Pancreas (tissue), 10 donors: Measurements from ENCODE around the gene NUSAP1. TPM values are rescaled to one million over a fixed set of nuclear protein-coding genes. Genes with fewer than 3 reads are reported as not detected.

ENCODE experiments used
- ATAC-seq, 4 donors: fragments of 200-7000 bp; cut with Tn5 transposase; one replicate each; pipeline versions ENCODE4 v1.8.0 to v1.9.1; 2020; ENCODE audit warnings: mild to moderate bottlenecking in 4 of 4, moderate library complexity in 4 of 4
- DNase-seq, 6 donors: peaks; one replicate each; pipeline ENCODE4 v3.0.0-alpha.2; 2020
- FAIRE-seq: peaks from 2 replicates; lab custom pipeline; 2012; peaks lifted over from hg19 to GRCh38; lab: Jason Lieb, UNC
- H3K27ac ChIP-seq, 4 donors: fragments of 200-600 bp; sonication (generic); 1 replicate in 3 of 4; 2 replicates in 1 of 4; pipeline versions ENCODE4 v1.5.0 to v1.8.0; 2020
- H3K27me3 ChIP-seq, 4 donors: fragments of 200-600 bp; one replicate each; pipeline ENCODE4 v1.8.0; 2021
- H3K36me3 ChIP-seq, 3 donors: fragments of 200-600 bp; sonication (generic) in 1 of 3; one replicate each; pipeline versions ENCODE4 v1.5.0 to v1.8.0; 2020 to 2021
- H3K4me1 ChIP-seq, 3 donors: fragments of 200-600 bp; one replicate each; pipeline ENCODE4 v1.8.0; 2021
- H3K4me3 ChIP-seq, 4 donors: fragments of 200-600 bp; sonication (generic) in 2 of 4; one replicate each; pipeline versions ENCODE4 v1.5.0 to v1.8.0; 2020 to 2021
- H3K9me3 ChIP-seq, 4 donors: fragments of 200-600 bp; one replicate each; pipeline ENCODE4 v1.8.0; 2021
- WGBS, 2 donors: extraction: QIAGEN DNeasy Blood & Tissue Kit; methylation state at CpG; one replicate each; pipeline ENCODE4 v1.1.7; 2013; 5-methylcytosine and 5-hydroxymethylcytosine counted together
- intact Hi-C, 3 donors: fragments of 100-400 bp; cut with DNase I; formaldehyde crosslinking; loops; one replicate each; pipeline versions ENCODE4 v1.11.1 to v1.14.2; 2022
- polyA plus RNA-seq, 2 donors: library from polyadenylated mRNA; stranded (reverse); fragments of 200-250 nt; gene quantifications; one replicate each; pipeline ENCODE4 v1.2.3, GENCODE V29; 2013
- total RNA-seq, 6 donors: library from RNA; stranded (reverse); fragmentation: NEBNext Ultra II Directional in 4 of 6; extraction: Animal tissue kit (Norgen Biotek cat#: 25700) in 4 of 6; gene quantifications; one replicate each; pipeline versions ENCODE4 v1.2.1 to v1.2.4, GENCODE V29; 2021 to 2023
- TF ChIP-seq, protein P1 (sequence below), 4 donors: fragments of 200-600 bp; sonication (generic) in 3 of 4; IDR thresholded peaks; one replicate each; pipeline versions ENCODE4 v1.5.0 to v1.8.0; 2021; ENCODE audit warnings: antibody characterized with exemption in 4 of 4
- donor health status: healthy with polysubstance abuse.
- donor health status: DM: no; HTN: no; CAD: no; lungs with moderate emphysema.
- donor health status: DM: no; HTN: no; CAD: no.
- donor health status: control.
- donor health status: control.
- donor health status: Bipolar disorder and iron deficiency.
- donor health status: DM: yes; HTN: yes; CAD: no.
- donor health status: DM: no; HTN: no; CAD: no.
- donor health status: DM: no; HTN: no; CAD: no.
- donor health status: DM: yes; HTN: yes; CAD: no.

Gene NUSAP1
- total and polyA plus RNA-seq, 8 donors: 0.37 to 5.6 (median 1.2) TPM

DNA sequence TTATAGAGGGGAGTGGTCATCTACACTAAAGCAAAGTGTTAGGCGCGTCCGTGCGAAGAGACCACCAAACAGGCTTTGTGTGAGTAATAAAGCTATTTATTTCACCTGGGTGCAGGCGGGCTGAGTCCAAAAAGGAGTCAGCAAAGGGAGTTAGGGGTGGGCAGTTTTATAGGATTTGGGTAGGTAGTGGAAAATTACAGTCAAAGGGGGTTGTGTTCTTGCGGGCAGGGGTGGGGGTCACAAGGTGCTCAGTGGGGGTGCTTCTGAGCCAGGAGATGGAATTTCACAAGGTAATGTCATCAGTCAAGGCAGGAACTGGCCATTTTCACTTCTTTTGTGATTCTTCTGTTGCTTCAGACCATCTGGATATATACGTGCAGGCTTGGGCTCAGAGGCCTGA is 47.4 kb upstream of the NUSAP1 start:
- peak in 1 of 6 donors; percentile 8 for DNase-seq

DNA sequence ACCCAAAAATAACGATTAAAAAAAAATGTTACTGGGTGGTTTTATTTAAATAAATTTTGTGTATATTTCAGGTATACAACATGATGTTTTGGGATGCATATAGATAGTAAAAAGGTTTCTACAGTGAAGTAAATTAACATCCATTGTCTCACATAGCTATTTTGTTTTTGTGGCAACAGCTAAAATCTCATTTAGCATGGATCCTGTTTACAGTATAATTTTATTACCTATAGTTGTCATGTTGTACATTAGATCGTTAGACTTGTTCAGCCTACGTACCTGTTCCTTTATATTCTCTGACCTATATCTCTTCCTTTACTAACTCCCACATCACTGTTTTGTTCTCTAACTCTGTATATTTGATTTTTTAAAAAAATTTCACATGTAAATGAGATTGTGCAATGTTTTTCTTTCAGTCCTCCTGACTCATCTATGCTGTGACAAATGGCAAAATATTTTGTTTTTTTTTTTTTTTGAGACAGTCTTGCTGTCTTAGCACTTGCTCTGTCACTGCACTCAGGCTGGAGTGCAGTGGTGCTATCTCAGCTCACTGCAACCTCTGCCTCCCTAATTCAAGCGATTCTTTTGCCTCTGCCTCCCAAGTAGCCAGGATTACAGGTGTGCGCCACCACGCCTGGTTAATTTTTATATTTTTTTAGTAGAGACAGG is 45.9 kb upstream of the NUSAP1 start:
- H3K9me3 ChIP-seq: no peaks in the 10 kb centered on the region
- DNase-seq (peak in 1 of 6 donors; percentile 4), ATAC-seq (no peak), FAIRE-seq (no peak)
- peaks cover 0 to 8% (median 5%) of the 10 kb centered on the region in 3 donors for H3K4me1 ChIP-seq
- H3K27ac ChIP-seq: no peak overlapping the region
- no peak overlapping the region for H3K4me3 ChIP-seq
- peaks cover 4 to 26% (median 21%) of the 10 kb centered on the region in 3 donors for H3K36me3 ChIP-seq
- TF ChIP-seq, protein P1, sequence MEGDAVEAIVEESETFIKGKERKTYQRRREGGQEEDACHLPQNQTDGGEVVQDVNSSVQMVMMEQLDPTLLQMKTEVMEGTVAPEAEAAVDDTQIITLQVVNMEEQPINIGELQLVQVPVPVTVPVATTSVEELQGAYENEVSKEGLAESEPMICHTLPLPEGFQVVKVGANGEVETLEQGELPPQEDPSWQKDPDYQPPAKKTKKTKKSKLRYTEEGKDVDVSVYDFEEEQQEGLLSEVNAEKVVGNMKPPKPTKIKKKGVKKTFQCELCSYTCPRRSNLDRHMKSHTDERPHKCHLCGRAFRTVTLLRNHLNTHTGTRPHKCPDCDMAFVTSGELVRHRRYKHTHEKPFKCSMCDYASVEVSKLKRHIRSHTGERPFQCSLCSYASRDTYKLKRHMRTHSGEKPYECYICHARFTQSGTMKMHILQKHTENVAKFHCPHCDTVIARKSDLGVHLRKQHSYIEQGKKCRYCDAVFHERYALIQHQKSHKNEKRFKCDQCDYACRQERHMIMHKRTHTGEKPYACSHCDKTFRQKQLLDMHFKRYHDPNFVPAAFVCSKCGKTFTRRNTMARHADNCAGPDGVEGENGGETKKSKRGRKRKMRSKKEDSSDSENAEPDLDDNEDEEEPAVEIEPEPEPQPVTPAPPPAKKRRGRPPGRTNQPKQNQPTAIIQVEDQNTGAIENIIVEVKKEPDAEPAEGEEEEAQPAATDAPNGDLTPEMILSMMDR (IDR thresholded peaks at IDR 0.05): no peak
- intact Hi-C loops: no loop called here
- no peaks in the 10 kb centered on the region for H3K27me3 ChIP-seq
- WGBS, 2 donors: 92 to 98% methylated on average over 6 of the region's 6 CpGs

More for the DNA sequence above, 47.4 kb upstream of the NUSAP1 start:
- TF ChIP-seq, protein P1 (IDR thresholded peaks at IDR 0.05): no peak
- FAIRE-seq: no peak
- Histone ChIP-seq H3K9me3 (no peaks in the 10 kb centered on the region), H3K4me1 (peaks cover 0 to 8% (median 5%) of the 10 kb centered on the region in 3 donors), H3K27ac (peak overlapping the region in 2 of 4 donors; percentile 91 to 96), H3K27me3 (no peaks in the 10 kb centered on the region), H3K4me3 (peak overlapping the region in 3 of 4 donors; percentile 92 to 95 (median 95)), H3K36me3 (peaks cover 4 to 26% (median 22%) of the 10 kb centered on the region in 3 donors)
- WGBS, 2 donors: 45 to 60% methylated on average over 7 of the region's 7 CpGs
- intact Hi-C loops: no loop called here
- ATAC-seq: no peak

DNA sequence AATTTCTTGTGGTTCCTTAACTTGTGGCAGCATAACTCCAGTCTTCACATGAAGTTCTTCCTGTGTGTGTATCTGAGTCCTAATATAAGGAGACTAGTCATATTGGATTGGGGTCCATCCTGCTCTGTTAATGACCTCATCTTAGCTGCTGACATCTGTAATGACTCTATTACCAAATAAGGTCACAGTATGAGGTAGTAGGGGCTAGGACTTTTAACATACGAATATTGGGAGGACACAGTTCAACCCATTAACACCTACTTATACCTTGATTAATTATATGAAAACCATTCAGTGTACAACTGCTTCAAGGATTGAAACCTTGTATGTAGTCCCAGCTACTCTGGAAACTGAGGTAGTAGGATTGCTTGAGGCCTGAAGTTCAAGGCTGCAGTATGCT is 44.2 kb upstream of the NUSAP1 start:
- intact Hi-C loops: no loop called here
- H3K36me3 ChIP-seq: peaks cover 4 to 26% (median 21%) of the 10 kb centered on the region in 3 donors
- no peak for ATAC-seq
- 78 to 87% methylated on average over 1 of the region's 1 CpG for WGBS, 2 donors
- DNase-seq: no peak
- no peaks in the 10 kb centered on the region for H3K9me3 ChIP-seq
- no peaks in the 10 kb centered on the region for H3K27me3 ChIP-seq
- no peak for FAIRE-seq
- no peak overlapping the region for H3K27ac ChIP-seq
- TF ChIP-seq, protein P1 (IDR thresholded peaks at IDR 0.05): no peak
- H3K4me1 ChIP-seq: peaks cover 0 to 8% (median 0%) of the 10 kb centered on the region in 3 donors
- H3K4me3 ChIP-seq: no peak overlapping the region

DNA sequence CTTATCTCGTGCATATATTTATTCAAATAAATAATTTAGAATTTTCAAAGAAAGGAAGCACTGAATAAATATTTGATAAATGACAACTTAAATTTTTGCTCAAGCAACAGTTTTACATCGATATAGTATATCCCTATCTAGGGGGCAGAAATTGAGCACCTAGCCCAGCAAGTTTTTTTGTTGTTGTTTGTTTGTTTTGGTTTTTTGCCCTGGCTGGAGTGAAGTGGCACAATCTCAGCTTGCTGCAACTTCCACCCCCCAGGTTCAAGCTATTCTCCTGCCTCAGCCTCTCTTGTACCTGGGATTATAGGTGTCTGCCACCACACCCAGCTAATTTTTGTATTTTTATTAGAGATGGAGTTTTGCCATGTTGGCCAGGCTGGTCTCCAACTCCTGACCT is 42.7 kb upstream of the NUSAP1 start:
- no peak overlapping the region for H3K27ac ChIP-seq
- H3K9me3 ChIP-seq: no peaks in the 10 kb centered on the region
- FAIRE-seq (no peak), ATAC-seq (no peak), DNase-seq (peak in 1 of 6 donors; percentile 5)
- H3K4me1 ChIP-seq: peaks cover 0 to 8% (median 0%) of the 10 kb centered on the region in 3 donors
- no peaks in the 10 kb centered on the region for H3K27me3 ChIP-seq
- WGBS, 2 donors: 30 to 34% methylated on average over 2 of the region's 2 CpGs
- TF ChIP-seq, protein P1 (IDR thresholded peaks at IDR 0.05): no peak
- H3K36me3 ChIP-seq: peaks cover 4 to 26% (median 21%) of the 10 kb centered on the region in 3 donors
- intact Hi-C loops: no loop called here
- H3K4me3 ChIP-seq: no peak overlapping the region
